H1 (cell line): ENCODE measurements around the gene MRPL36. TPM values are rescaled to one million over a fixed set of nuclear protein-coding genes. Genes with fewer than 3 reads are reported as not detected.

ENCODE experiments used
- CTCF ChIA-PET: fragments of 300-600 bp; sonication (Branson Sonifier 250); formaldehyde crosslinking; loops from one replicate; lab custom pipeline; 2021; ENCODE audit not compliant: partially characterized antibody; lab: Charles Lee
- POLR2A ChIA-PET: fragments of 300-600 bp; sonication (Branson Sonifier 250); formaldehyde crosslinking; loops from one replicate; lab custom pipeline; 2021; ENCODE audit warnings: inconsistent platforms; ENCODE audit not compliant: partially characterized antibody; lab: Charles Lee
- DNase-seq, 2 experiments: peaks; one replicate each; pipeline versions ENCODE4 v3.0.0 to v3.0.0-alpha.2; 2010 to 2022; ENCODE audit warnings: low spot score in 2 of 2, low read depth in 1 of 2, mixed read lengths in 1 of 2
- FAIRE-seq: peaks from 2 replicates; lab custom pipeline; 2011; peaks lifted over from hg19 to GRCh38; lab: Jason Lieb, UNC
- H2AFZ ChIP-seq: 2 replicates; pipeline ENCODE4 v1.8.1; 2012; ENCODE audit warnings: low read length, inconsistent platforms
- H2AK5ac ChIP-seq: 2 replicates; pipeline ENCODE4 v1.6.1; 2013; ENCODE audit warnings: low read depth, low read length
- H2BK120ac ChIP-seq: replicated peaks from 2 replicates; pipeline ENCODE3; 2013; ENCODE audit warnings: low read depth, low read length, inconsistent platforms
- H2BK12ac ChIP-seq: 2 replicates; pipeline ENCODE4 v1.6.1; 2013; ENCODE audit warnings: low read depth, low read length
- H2BK15ac ChIP-seq: 2 replicates; pipeline ENCODE4 v1.6.1; 2013; ENCODE audit warnings: low read length
- H2BK20ac ChIP-seq: 2 replicates; pipeline ENCODE4 v1.6.1; 2013; ENCODE audit warnings: low read length
- H2BK5ac ChIP-seq: 2 replicates; pipeline ENCODE4 v1.6.1; 2013; ENCODE audit warnings: low read depth, low read length
- H3K14ac ChIP-seq: 2 replicates; pipeline ENCODE4 v1.6.1; 2013; ENCODE audit warnings: inconsistent platforms; ENCODE audit not compliant: insufficient read length
- H3K18ac ChIP-seq: 2 replicates; pipeline ENCODE4 v1.6.1; 2013; ENCODE audit warnings: low read length; ENCODE audit errors: extremely low read depth
- H3K23ac ChIP-seq: 2 replicates; pipeline ENCODE4 v1.6.1; 2013; ENCODE audit warnings: inconsistent platforms; ENCODE audit not compliant: insufficient read length
- H3K23me2 ChIP-seq: 2 replicates; pipeline ENCODE4 v1.6.1; 2013; ENCODE audit warnings: low read depth, low read length
- H3K27ac ChIP-seq: 2 replicates; pipeline ENCODE4 v1.6.1; 2011; ENCODE audit warnings: low read depth, low read length, inconsistent platforms
- H3K27me3 ChIP-seq, 4 experiments: replicated peaks in 1 of 4; 1 replicate in 1 of 4; 2 replicates in 3 of 4; pipeline versions ENCODE4 v1.6.1 to v1.8.1; 2011 to 2013; ENCODE audit warnings: low read length in 3 of 4, mild to moderate bottlenecking in 3 of 4, inconsistent platforms in 2 of 4, mixed read lengths in 2 of 4, moderate library complexity in 1 of 4; ENCODE audit not compliant: control insufficient read depth in 3 of 4, insufficient read depth in 3 of 4; ENCODE audit errors: extremely low read depth in 1 of 4
- H3K36me3 ChIP-seq, 4 experiments: 2 replicates each; pipeline versions ENCODE4 v1.6.1 to v1.8.1; 2011 to 2013; ENCODE audit warnings: mild to moderate bottlenecking in 4 of 4, low read length in 3 of 4, moderate library complexity in 2 of 4, control low read depth in 1 of 4, inconsistent platforms in 1 of 4; ENCODE audit not compliant: insufficient read depth in 4 of 4, control insufficient read depth in 2 of 4
- H3K4ac ChIP-seq: replicated peaks from 2 replicates; pipeline ENCODE3; 2013; ENCODE audit warnings: low read length, low read depth, mixed read lengths, inconsistent platforms; ENCODE audit not compliant: insufficient read length
- H3K4me1 ChIP-seq, 4 experiments: replicated peaks in 1 of 4; 1 replicate in 1 of 4; 2 replicates in 3 of 4; pipeline versions ENCODE4 v1.6.1 to v1.8.1; 2011 to 2013; ENCODE audit warnings: low read length in 3 of 4, inconsistent platforms in 2 of 4, mixed read lengths in 1 of 4; ENCODE audit not compliant: insufficient read depth in 4 of 4, control insufficient read depth in 3 of 4
- H3K4me2 ChIP-seq, 2 experiments: 2 replicates each; pipeline versions ENCODE4 v1.6.1 to v1.8.1; 2011 to 2013; ENCODE audit warnings: low read depth in 2 of 2, low read length in 2 of 2, control low read depth in 1 of 2, inconsistent platforms in 1 of 2, mild to moderate bottlenecking in 1 of 2; ENCODE audit not compliant: insufficient read depth in 1 of 2
- H3K4me3 ChIP-seq, 4 experiments: fragments of 200-600, 300-600 bp in 1 of 4; sonication (generic), shearing (Covaris generic), sonication (Bioruptor Twin) in 1 of 4; 2 replicates each; pipeline versions ENCODE4 v1.5.1 to v1.8.1; 2011 to 2016; ENCODE audit warnings: low read length in 4 of 4, low read depth in 3 of 4, control low read depth in 2 of 4, inconsistent platforms in 2 of 4, mild to moderate bottlenecking in 2 of 4, mixed read lengths in 1 of 4, moderate library complexity in 1 of 4; ENCODE audit not compliant: insufficient read depth in 2 of 4; ENCODE audit errors: extremely low read depth in 1 of 4
- H3K56ac ChIP-seq: replicated peaks from 2 replicates; pipeline ENCODE3; 2013; ENCODE audit warnings: low read depth, mild to moderate bottlenecking, mixed read lengths, low read length, inconsistent platforms; ENCODE audit not compliant: insufficient read length
- H3K79me1 ChIP-seq: 2 replicates; pipeline ENCODE4 v1.6.1; 2013; ENCODE audit warnings: low read depth, low read length, control low read depth
- H3K79me2 ChIP-seq, 2 experiments: 2 replicates each; pipeline versions ENCODE4 v1.6.1 to v1.8.1; 2012 to 2013; ENCODE audit warnings: low read length in 2 of 2, mild to moderate bottlenecking in 2 of 2, inconsistent platforms in 1 of 2; ENCODE audit not compliant: insufficient read depth in 2 of 2, control insufficient read depth in 1 of 2
- H3K9ac ChIP-seq, 4 experiments: replicated peaks in 1 of 4; 1 replicate in 1 of 4; 2 replicates in 3 of 4; pipeline versions ENCODE4 v1.6.1 to v1.8.1; 2011 to 2013; ENCODE audit warnings: low read depth in 3 of 4, low read length in 3 of 4, control low read depth in 2 of 4, mild to moderate bottlenecking in 2 of 4, moderate library complexity in 2 of 4, inconsistent platforms in 1 of 4; ENCODE audit errors: extremely low read depth in 1 of 4
- H3K9me3 ChIP-seq, 2 experiments: 2 replicates each; pipeline versions ENCODE4 v1.6.1 to v1.8.1; 2012 to 2013; ENCODE audit warnings: mild to moderate bottlenecking in 2 of 2, moderate library complexity in 2 of 2, control low read depth in 1 of 2, inconsistent platforms in 1 of 2, low read depth in 1 of 2, low read length in 1 of 2, mixed read lengths in 1 of 2; ENCODE audit not compliant: insufficient read depth in 2 of 2
- H4K20me1 ChIP-seq, 2 experiments: replicated peaks in 1 of 2; 2 replicates each; pipeline versions ENCODE3 to v1.8.1; 2011 to 2013; ENCODE audit warnings: inconsistent platforms in 2 of 2, low read length in 2 of 2, mild to moderate bottlenecking in 1 of 2; ENCODE audit not compliant: insufficient read depth in 2 of 2, control insufficient read depth in 1 of 2
- H4K5ac ChIP-seq: 2 replicates; pipeline ENCODE4 v1.6.1; 2013; ENCODE audit warnings: low read length, low read depth, mixed read lengths, inconsistent platforms; ENCODE audit not compliant: insufficient read length
- H4K8ac ChIP-seq: 2 replicates; pipeline ENCODE4 v1.8.0; 2013; ENCODE audit warnings: mild to moderate bottlenecking, moderate library complexity, low read length, inconsistent platforms; ENCODE audit not compliant: insufficient read depth; ENCODE audit errors: extremely low read depth
- H4K91ac ChIP-seq: replicated peaks from 2 replicates; pipeline ENCODE3; 2013; ENCODE audit warnings: low read length, mixed read lengths, inconsistent platforms; ENCODE audit not compliant: insufficient read length
- BACH1 ChIP-seq: IDR thresholded peaks from 2 replicates; pipeline ENCODE4 v1.6.1; 2012; ENCODE audit warnings: low read length, improper control_type of control experiment
- CHD1 ChIP-seq: IDR thresholded peaks from 2 replicates; pipeline ENCODE4 v1.6.1; 2012; ENCODE audit warnings: low read depth, low read length, improper control_type of control experiment
- CTBP2 ChIP-seq: IDR thresholded peaks from 2 replicates; pipeline ENCODE4 v1.7.0; 2011; ENCODE audit warnings: borderline replicate concordance, mild to moderate bottlenecking, moderate library complexity, mixed read lengths, low read length; ENCODE audit not compliant: insufficient read depth, insufficient read length
- GABPA ChIP-seq: IDR thresholded peaks from 2 replicates; pipeline ENCODE4 v1.6.1; 2011; ENCODE audit warnings: mild to moderate bottlenecking, low read length, moderate library complexity, borderline replicate concordance; ENCODE audit not compliant: insufficient read depth
- HDAC2 ChIP-seq, 2 experiments: fragments of 300-600 bp in 1 of 2; sonication (generic) in 1 of 2; IDR thresholded peaks; 2 replicates each; pipeline ENCODE4 v1.6.1; 2011 to 2012; ENCODE audit warnings: low read depth in 2 of 2, low read length in 2 of 2, mild to moderate bottlenecking in 2 of 2, moderate library complexity in 2 of 2, borderline replicate concordance in 1 of 2, inconsistent platforms in 1 of 2
- JUN ChIP-seq: IDR thresholded peaks from 2 replicates; pipeline ENCODE4 v1.6.1; 2011; ENCODE audit warnings: low read depth, mild to moderate bottlenecking, improper control_type of control experiment, low read length
- JUND ChIP-seq: IDR thresholded peaks from 2 replicates; pipeline ENCODE4 v1.6.1; 2011; ENCODE audit warnings: mild to moderate bottlenecking, improper control_type of control experiment, low read length
- KDM4A ChIP-seq: IDR thresholded peaks from one replicate; pipeline ENCODE4 v1.7.1; 2012; ENCODE audit warnings: low read depth, mild to moderate bottlenecking, moderate library complexity, low read length, inconsistent platforms; ENCODE audit not compliant: severe bottlenecking
- NRF1 ChIP-seq: IDR thresholded peaks from 2 replicates; pipeline ENCODE4 v1.6.1; 2011; ENCODE audit warnings: mild to moderate bottlenecking, low read depth, low read length, improper control_type of control experiment
- RFX5 ChIP-seq: IDR thresholded peaks from 2 replicates; pipeline ENCODE4 v1.6.1; 2011; ENCODE audit warnings: low read depth, low read length, improper control_type of control experiment, borderline replicate concordance
- SIRT6 ChIP-seq: IDR thresholded peaks from one replicate; pipeline ENCODE4 v1.7.1; 2012; ENCODE audit warnings: low read length, inconsistent platforms
- TEAD4 ChIP-seq: IDR thresholded peaks from 2 replicates; pipeline ENCODE4 v1.6.1; 2012; ENCODE audit warnings: low read depth, low read length, inconsistent platforms, mixed read lengths
- WGBS, 2 experiments: shearing (Covaris generic) in 1 of 2; methylation state at CpG; one replicate each; pipeline versions ENCODE4 v1.1.6 to v1.1.7; 2013 to 2015; ENCODE audit warnings: low lambda C conversion rate in 2 of 2, mixed read lengths in 2 of 2, inconsistent platforms in 1 of 2, low coverage in 1 of 2, missing lambda C conversion rate in 1 of 2; ENCODE audit not compliant: insufficient replicate concordance in 2 of 2, insufficient coverage in 1 of 2, insufficient read length in 1 of 2; ENCODE audit errors: extremely low coverage in 1 of 2, missing lambda C conversion rate in 1 of 2; 5-methylcytosine and 5-hydroxymethylcytosine counted together
- polyA plus RNA-seq, 7 experiments: library from polyadenylated mRNA; depleted of rRNA in 3 of 7; stranded (reverse) in 5 of 7; unstranded in 2 of 7; fragments of >200 nt in 5 of 7; fragments of 200-250 nt in 2 of 7; gene quantifications; 1 replicate in 5 of 7; 2 replicates in 1 of 7; 4 replicates in 1 of 7; pipeline versions ENCODE4 v1.2.1 to v1.2.3, GENCODE V29; 2011 to 2013; ENCODE audit warnings: missing spikeins in 2 of 7, mixed read lengths in 2 of 7
- total RNA-seq: library from RNA; stranded (reverse); fragmentation: NEBNext Ultra II Directional; extraction: Animal tissue kit (Norgen Biotek cat#: 25700); gene quantifications from 2 replicates; pipeline ENCODE4 v1.2.1, GENCODE V29; 2021

MRPL36 gene
- total and polyA plus RNA-seq, 2 of the 8 experiments (the other 6 are each of a cell fraction or from before 2014, with no cell fraction given), result 56.3 to 81.5 TPM

DNA sequence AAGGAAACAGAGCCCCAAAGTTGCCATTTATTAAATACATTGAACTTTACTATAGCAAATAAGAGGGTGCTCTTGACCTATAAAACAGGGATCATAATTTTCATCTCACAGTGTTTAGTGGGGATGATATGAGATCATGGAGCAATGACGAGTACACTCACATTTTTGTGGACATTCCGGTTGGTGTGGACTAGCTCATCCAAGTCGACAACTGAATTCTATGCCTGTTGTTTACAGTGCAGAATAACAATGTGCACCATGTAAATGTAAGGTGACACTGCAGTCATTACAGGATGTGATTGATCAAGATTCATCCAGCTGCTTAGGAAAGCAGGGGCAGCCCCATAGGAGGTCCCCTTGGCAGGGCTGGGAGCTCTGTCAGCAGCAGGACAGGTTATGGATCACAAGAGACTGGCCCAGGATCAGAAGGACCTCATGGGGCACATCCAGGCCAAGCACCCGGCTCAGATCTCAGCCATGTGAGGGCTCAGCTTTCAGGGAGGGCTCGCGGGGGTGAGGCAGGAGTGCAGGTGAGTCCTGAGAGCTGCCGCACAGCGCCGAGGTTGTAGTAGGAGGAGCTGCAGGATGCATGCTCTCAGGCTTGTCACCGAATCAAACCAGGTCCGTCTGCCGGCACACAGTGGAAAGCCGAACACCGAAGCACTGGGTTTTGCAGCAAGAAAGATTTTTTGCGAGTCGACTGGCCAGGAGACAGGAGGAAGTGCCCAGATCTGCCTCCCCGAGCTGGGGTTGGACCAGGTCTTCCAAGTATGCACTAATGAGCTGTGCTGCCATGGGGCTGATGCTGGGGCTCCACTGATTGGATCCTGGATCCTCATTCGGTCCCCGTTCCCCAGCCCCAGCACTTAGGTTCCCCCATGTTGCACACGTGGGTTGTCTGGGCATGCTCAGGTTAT, 28.2 kb downstream of the MRPL36 start:
- H3K4me1 ChIP-seq, result no peaks in the 10 kb centered on the region; a peak in 1 of 7 replicates
- no peak overlapping the region for H3K9ac ChIP-seq
- no peak overlapping the region for H4K91ac ChIP-seq
- no peaks in the 10 kb centered on the region for H3K23me2 ChIP-seq
- no peak overlapping the region for H2BK120ac ChIP-seq
- H4K8ac ChIP-seq, result peak overlapping the region; percentile 48; the same call in 1 of the 2 replicates
- no peak overlapping the region for H2BK15ac ChIP-seq
- H3K14ac ChIP-seq, result no peak overlapping the region
- no peak overlapping the region for H2AFZ ChIP-seq
- ChIA-PET POLR2A (interaction anchor here (0.7 to 1.9 kb wide), 2 partner anchors 30 to 127 kb away, joined by 3 to 5 read pairs; partner anchors contain the start of gene NDUFS6), CTCF (interaction anchor here (1.2 to 3.5 kb wide), 3 partner anchors 8 to 22 kb away, joined by 3 to 19 read pairs (median 4); no protein-coding TSS in a partner anchor)
- no peak overlapping the region for H3K18ac ChIP-seq
- WGBS, 2 experiments, result 87% methylated on average over 20 of the region's 20 CpGs; no CpG with 5 or more reads in 1 of the 2 experiments
- no peak overlapping the region for H2AK5ac ChIP-seq
- H3K27ac ChIP-seq, result no peak overlapping the region
- no peak overlapping the region for H3K56ac ChIP-seq
- H3K23ac ChIP-seq, result no peak overlapping the region
- no peaks in the 10 kb centered on the region for H3K36me3 ChIP-seq
- H3K9me3 ChIP-seq, result no peaks in the 10 kb centered on the region
- H2BK12ac ChIP-seq, result no peak overlapping the region
- no peaks in the 10 kb centered on the region for H3K27me3 ChIP-seq
- H2BK5ac ChIP-seq, result no peak overlapping the region
- H3K4ac ChIP-seq, result no peak overlapping the region
- no peaks in the 10 kb centered on the region for H3K79me2 ChIP-seq
- H2BK20ac ChIP-seq, result 0 out of 2 replicates have a peak overlapping the region, but pooled peaks have one; percentile 7
- H4K5ac ChIP-seq, result no peak overlapping the region
- H4K20me1 ChIP-seq, result no peaks in the 10 kb centered on the region
- H3K4me3 ChIP-seq, result no peak overlapping the region
- H3K4me2 ChIP-seq, result no peak overlapping the region
- no peak for DNase-seq
- no peaks in the 10 kb centered on the region for H3K79me1 ChIP-seq
- FAIRE-seq, result no peak
- TF ChIP-seq HDAC2 (IDR thresholded peaks at IDR 0.05; ENCODE audit: borderline replicate concordance in 1 of 2, low read depth in 2 of 2, low read length in 2 of 2) (no peak), TEAD4 (no peak), BACH1 (no peak), NRF1 (no peak), JUND (no peak), RFX5 (no peak), SIRT6 (no peak), GABPA (no peak), CTBP2 (no peak), JUN (no peak), CHD1 (no peak), KDM4A (no peak)
